Spleen (tissue), 11 donors: ENCODE data around the gene SUSD2. TPM values are rescaled to one million over a fixed set of nuclear protein-coding genes. Genes with fewer than 3 reads are reported as not detected.

Experiments
- DNase-seq: peaks from one replicate; pipeline ENCODE4 v3.0.0-alpha.2; 2020
- H3K27ac ChIP-seq, 8 donors: fragments of 200-600 bp; sonication (generic) in 7 of 8; 1 replicate in 4 of 8; 2 replicates in 4 of 8; pipeline versions ENCODE4 v1.5.0 to v1.8.0; 2016 to 2021; ENCODE audit warnings: inconsistent platforms in 4 of 8, mild to moderate bottlenecking in 4 of 8, moderate library complexity in 1 of 8
- H3K27me3 ChIP-seq, 7 donors: fragments of 200-600 bp; sonication (generic) in 6 of 7; replicated peaks in 1 of 7; 1 replicate in 4 of 7; 2 replicates in 3 of 7; pipeline versions ENCODE4 v1.5.0 to v1.8.0; 2016 to 2021; ENCODE audit warnings: inconsistent platforms in 3 of 7, mild to moderate bottlenecking in 1 of 7
- H3K36me3 ChIP-seq, 6 donors: fragments of 200-600 bp; sonication (generic) in 5 of 6; 1 replicate in 4 of 6; 2 replicates in 2 of 6; pipeline versions ENCODE4 v1.5.0 to v1.8.0; 2016 to 2021; ENCODE audit warnings: inconsistent platforms in 2 of 6
- H3K4me1 ChIP-seq, 6 donors: fragments of 200-600 bp; sonication (generic) in 5 of 6; 1 replicate in 3 of 6; 2 replicates in 3 of 6; pipeline versions ENCODE4 v1.5.0 to v1.8.0; 2016 to 2021; ENCODE audit warnings: inconsistent platforms in 3 of 6
- H3K4me3 ChIP-seq, 8 donors: fragments of 200-600 bp; sonication (generic) in 7 of 8; 1 replicate in 4 of 8; 2 replicates in 4 of 8; pipeline versions ENCODE4 v1.5.0 to v1.8.0; 2016 to 2021; ENCODE audit warnings: inconsistent platforms in 4 of 8, mild to moderate bottlenecking in 4 of 8, moderate library complexity in 2 of 8
- H3K9me3 ChIP-seq, 8 donors: fragments of 200-600 bp; sonication (generic) in 7 of 8; 1 replicate in 4 of 8; 2 replicates in 4 of 8; pipeline versions ENCODE4 v1.5.0 to v1.8.0; 2016 to 2021; ENCODE audit warnings: inconsistent platforms in 4 of 8
- CTCF ChIP-seq, 11 experiments: fragments of 200-600 bp in 7 of 11; fragments of 450-650 bp in 4 of 11; sonication (generic) in 4 of 11; IDR thresholded peaks in 8 of 11; conservative IDR thresholded peaks in 3 of 11; 1 replicate in 7 of 11; 2 replicates in 4 of 11; pipeline versions ENCODE4 v1.4.0 to v1.8.0; 2016 to 2021; ENCODE audit warnings: antibody characterized with exemption in 11 of 11, inconsistent platforms in 4 of 11, mild to moderate bottlenecking in 1 of 11
- POLR2A ChIP-seq, 3 donors: fragments of 450-650 bp; IDR thresholded peaks; one replicate each; pipeline ENCODE4 v1.5.1; 2017; ENCODE audit warnings: antibody characterized with exemption in 3 of 3, mild to moderate bottlenecking in 1 of 3
- POLR2AphosphoS5 ChIP-seq, 3 donors: sonication (generic); formaldehyde crosslinking; IDR thresholded peaks; one replicate each; pipeline ENCODE4 v1.5.1; 2017; ENCODE audit warnings: antibody characterized with exemption in 3 of 3
- WGBS, 5 donors: extraction: QIAGEN DNeasy Blood & Tissue Kit in 3 of 5; methylation state at CpG; one replicate each; pipeline versions ENCODE4 v1.1.5 to v1.1.7; 2013 to 2018; 5-methylcytosine and 5-hydroxymethylcytosine counted together
- intact Hi-C: fragments of 100-400 bp; cut with DNase I; formaldehyde crosslinking; loops from one replicate; pipeline ENCODE4 v1.15.0; 2023; ENCODE audit warnings: low total_unique reads
- polyA plus RNA-seq, 3 donors: library from polyadenylated mRNA; stranded (reverse); fragments of 200-250 nt; gene quantifications; one replicate each; pipeline ENCODE4 v1.2.1, GENCODE V29; 2013
- total RNA-seq, 7 donors: library from RNA; depleted of rRNA in 3 of 7; stranded (reverse); fragments of >200 nt in 3 of 7; fragmentation: NEBNext Ultra II Directional in 4 of 7; extraction: Animal tissue kit (Norgen Biotek cat#: 25700) in 4 of 7; gene quantifications; one replicate each; pipeline versions ENCODE4 v1.1.0 to v1.2.1, GENCODE V29; 2016 to 2021
- donor health status: healthy with polysubstance abuse.
- donor health status: DM: no; HTN: no; CAD: no; lungs with moderate emphysema.
- donor health status: DM: no; HTN: no; CAD: no.
- donor health status: Bipolar disorder and iron deficiency.
- donor health status: healthy.
- donor health status: DM: no; HTN: no; CAD: no.
- donor health status: DM: yes; HTN: yes; CAD: no.

Gene SUSD2
- total and polyA plus RNA-seq, 10 donors, result 1.4 to 9.0 (median 3.4) TPM

DNA sequence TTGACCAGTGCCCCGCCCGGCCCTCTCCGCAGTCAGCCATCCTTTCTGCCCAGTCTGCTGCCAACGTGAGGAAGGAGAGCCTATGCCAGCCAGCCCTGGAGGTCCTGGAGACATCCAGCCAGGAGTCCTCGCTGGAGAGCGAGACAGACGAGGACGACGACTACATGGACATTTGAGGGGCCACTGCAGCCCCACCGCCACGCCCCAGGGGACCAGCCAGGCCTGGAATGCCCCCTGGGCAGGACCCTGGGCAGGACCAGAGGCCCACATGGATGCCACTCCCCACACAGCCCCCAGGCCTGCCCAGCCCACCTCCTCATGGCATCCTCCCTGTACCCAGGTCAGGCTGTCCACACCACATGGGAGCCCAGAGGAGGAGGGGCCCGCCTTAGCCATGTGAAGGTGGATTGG, 3.3 kb upstream of the SUSD2 start:
- Histone ChIP-seq H3K27ac (no peak overlapping the region), H3K36me3 (peaks cover 0 to 73% (median 55%) of the 10 kb centered on the region in 6 donors), H3K27me3 (no peaks in the 10 kb centered on the region), H3K4me1 (peaks cover 0 to 24% (median 6%) of the 10 kb centered on the region in 6 donors), H3K9me3 (no peaks in the 10 kb centered on the region), H3K4me3 (no peak overlapping the region)
- no peak for TF ChIP-seq POLR2AphosphoS5 (IDR thresholded peaks at IDR 0.05)
- no peak for TF ChIP-seq CTCF (IDR thresholded peaks at IDR 0.05 in 8 of 11, conservative IDR thresholded peaks at IDR 0.05 in 3 of 11)
- TF ChIP-seq POLR2A (IDR thresholded peaks at IDR 0.05), result no peak
- intact Hi-C loops, result no loop called here
- DNase-seq, result no peak
- 90 to 96% (median 94%) methylated on average over 4 to 12 of the region's 12 CpGs for WGBS, 5 donors

GRCh38 chr22:24178502-24179440, 2.5 kb upstream of the SUSD2 start:
- no peaks in the 10 kb centered on the region for H3K27me3 ChIP-seq
- DNase-seq, result no peak
- no peak overlapping the region for H3K27ac ChIP-seq
- 85 to 91% (median 90%) methylated on average over 21 of the region's 21 CpGs for WGBS, 5 donors
- no peaks in the 10 kb centered on the region for H3K9me3 ChIP-seq
- peaks cover 0 to 66% (median 48%) of the 10 kb centered on the region in 6 donors for H3K36me3 ChIP-seq
- TF ChIP-seq POLR2AphosphoS5 (IDR thresholded peaks at IDR 0.05) (no peak), CTCF (IDR thresholded peaks at IDR 0.05 in 8 of 11, conservative IDR thresholded peaks at IDR 0.05 in 3 of 11) (peak in 1 of 11 experiments; percentile 15), POLR2A (IDR thresholded peaks at IDR 0.05) (no peak)
- no peak overlapping the region for H3K4me3 ChIP-seq
- peaks cover 0 to 31% (median 6%) of the 10 kb centered on the region in 6 donors for H3K4me1 ChIP-seq
- intact Hi-C loops, result no loop called here

DNA sequence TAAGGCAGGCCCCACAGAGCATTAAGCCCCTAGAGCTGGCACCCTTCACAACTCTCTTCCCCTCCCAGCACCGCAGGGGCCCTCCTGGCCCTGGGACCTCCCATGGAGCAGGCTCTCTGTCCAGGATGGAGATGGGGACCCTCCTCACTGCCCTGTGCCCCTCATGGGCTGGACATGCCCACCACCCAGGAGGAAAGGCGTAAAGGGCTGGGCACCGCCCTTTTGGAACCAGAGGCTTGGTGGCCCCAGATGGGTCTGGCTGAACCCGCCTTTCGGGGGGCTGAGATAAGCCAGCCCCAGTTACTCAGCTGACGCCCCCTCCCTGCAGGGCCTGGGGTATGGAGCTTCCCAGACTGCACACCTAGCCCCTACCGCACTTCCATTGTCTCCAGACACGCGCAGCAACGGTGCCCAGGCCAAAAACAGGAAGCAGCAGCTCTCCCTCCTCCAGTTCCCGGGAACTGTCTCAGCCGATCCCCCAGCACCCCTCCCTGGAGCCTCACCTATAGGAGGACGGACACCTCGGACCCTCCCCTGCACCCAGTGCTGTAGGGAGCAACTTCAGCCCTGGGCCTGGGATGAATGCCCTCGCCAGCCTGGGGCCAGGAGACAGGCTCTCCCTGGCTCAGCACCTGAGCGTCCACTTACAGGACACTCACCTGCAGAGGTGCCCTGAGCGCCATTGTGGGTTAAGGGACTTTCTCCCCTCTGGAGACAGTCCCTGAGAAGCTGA, 1.6 kb upstream of the SUSD2 start:
- H3K4me1 ChIP-seq, result peaks cover 0 to 35% (median 6%) of the 10 kb centered on the region in 6 donors
- intact Hi-C loops, result no loop called here

More for the DNA sequence above, 1.6 kb upstream of the SUSD2 start:
- Histone ChIP-seq H3K36me3 (peaks cover 0 to 57% (median 39%) of the 10 kb centered on the region in 6 donors), H3K4me3 (no peak overlapping the region), H3K27ac (no peak overlapping the region), H3K27me3 (no peaks in the 10 kb centered on the region), H3K9me3 (no peaks in the 10 kb centered on the region)
- TF ChIP-seq CTCF (IDR thresholded peaks at IDR 0.05 in 8 of 11, conservative IDR thresholded peaks at IDR 0.05 in 3 of 11) (no peak), POLR2AphosphoS5 (IDR thresholded peaks at IDR 0.05) (peak in 2 of 3 donors; percentile 3 to 52)
- no peak for DNase-seq
- 80 to 86% (median 83%) methylated on average over 10 to 17 of the region's 17 CpGs for WGBS, 5 donors
